Measurements from ENCODE around the gene INHA.

INHA gene

GRCh38 chr2:219553463-219553963 lies 18.6 kb upstream of the INHA start:
- H3K4me2 ChIP-seq (ENCODE audit: low read depth, low read length), result no peak overlapping the region
- TF ChIP-seq EZH2 (optimal IDR thresholded peaks at IDR 0.05; ENCODE audit: low read depth, low read length) (no peak), EZH2phosphoT487 (IDR thresholded peaks at IDR 0.05; ENCODE audit: low read length) (no peak)
- TF ChIP-seq, protein P1, sequence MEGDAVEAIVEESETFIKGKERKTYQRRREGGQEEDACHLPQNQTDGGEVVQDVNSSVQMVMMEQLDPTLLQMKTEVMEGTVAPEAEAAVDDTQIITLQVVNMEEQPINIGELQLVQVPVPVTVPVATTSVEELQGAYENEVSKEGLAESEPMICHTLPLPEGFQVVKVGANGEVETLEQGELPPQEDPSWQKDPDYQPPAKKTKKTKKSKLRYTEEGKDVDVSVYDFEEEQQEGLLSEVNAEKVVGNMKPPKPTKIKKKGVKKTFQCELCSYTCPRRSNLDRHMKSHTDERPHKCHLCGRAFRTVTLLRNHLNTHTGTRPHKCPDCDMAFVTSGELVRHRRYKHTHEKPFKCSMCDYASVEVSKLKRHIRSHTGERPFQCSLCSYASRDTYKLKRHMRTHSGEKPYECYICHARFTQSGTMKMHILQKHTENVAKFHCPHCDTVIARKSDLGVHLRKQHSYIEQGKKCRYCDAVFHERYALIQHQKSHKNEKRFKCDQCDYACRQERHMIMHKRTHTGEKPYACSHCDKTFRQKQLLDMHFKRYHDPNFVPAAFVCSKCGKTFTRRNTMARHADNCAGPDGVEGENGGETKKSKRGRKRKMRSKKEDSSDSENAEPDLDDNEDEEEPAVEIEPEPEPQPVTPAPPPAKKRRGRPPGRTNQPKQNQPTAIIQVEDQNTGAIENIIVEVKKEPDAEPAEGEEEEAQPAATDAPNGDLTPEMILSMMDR (IDR thresholded peaks at IDR 0.05; ENCODE audit: low read length), result no peak

GRCh38 chr2:219554350-219554749 lies 17.8 kb upstream of the INHA start:
- no peak overlapping the region for H3K4me2 ChIP-seq (ENCODE audit: low read depth, low read length)
- no peaks in the 10 kb centered on the region for H3K4me1 ChIP-seq (ENCODE audit: low read length)
- no peaks in the 10 kb centered on the region for H3K9me2 ChIP-seq (replicated peaks; ENCODE audit: insufficient read depth, low read length)
- H3K36me3 ChIP-seq (replicated peaks; ENCODE audit: insufficient read depth, low read length), result no peaks in the 10 kb centered on the region
- H3K27me3 ChIP-seq (replicated peaks; ENCODE audit: insufficient read depth, low read length), result peaks cover 59% of the 10 kb centered on the region
- no peak overlapping the region for H3K9ac ChIP-seq (ENCODE audit: low read length)
- no peaks in the 10 kb centered on the region for H3K79me2 ChIP-seq (ENCODE audit: low read length)
- H2AFZ ChIP-seq (ENCODE audit: low read length), result no peak overlapping the region
- no peaks in the 10 kb centered on the region for H4K20me1 ChIP-seq (ENCODE audit: insufficient read depth, low read length)
- no peak overlapping the region for H3K27ac ChIP-seq (ENCODE audit: low read length)
- H3F3A ChIP-seq (ENCODE audit: insufficient read depth, low read length), result no peaks in the 10 kb centered on the region
- no peak for DNase-seq
- H3K9me3 ChIP-seq (replicated peaks; ENCODE audit: insufficient read depth, low read length), result no peaks in the 10 kb centered on the region
- no peak overlapping the region for H3K4me3 ChIP-seq (ENCODE audit: low read length)
- TF ChIP-seq, protein P1 (IDR thresholded peaks at IDR 0.05; ENCODE audit: low read length), result no peak
- TF ChIP-seq EZH2 (optimal IDR thresholded peaks at IDR 0.05; ENCODE audit: low read depth, low read length) (no peak), EZH2phosphoT487 (IDR thresholded peaks at IDR 0.05; ENCODE audit: low read length) (no peak)

More at GRCh38 chr2:219553463-219553963, 18.6 kb upstream of the INHA start:
- DNase-seq, result no peak
- Histone ChIP-seq H2AFZ (ENCODE audit: low read length) (no peak overlapping the region), H3K9ac (ENCODE audit: low read length) (no peak overlapping the region), H3K27ac (ENCODE audit: low read length) (no peak overlapping the region), H3K9me2 (replicated peaks; ENCODE audit: insufficient read depth, low read length) (no peaks in the 10 kb centered on the region), H3K79me2 (ENCODE audit: low read length) (no peaks in the 10 kb centered on the region), H3K9me3 (replicated peaks; ENCODE audit: insufficient read depth, low read length) (no peaks in the 10 kb centered on the region), H4K20me1 (ENCODE audit: insufficient read depth, low read length) (no peaks in the 10 kb centered on the region), H3F3A (ENCODE audit: insufficient read depth, low read length) (no peaks in the 10 kb centered on the region), H3K36me3 (replicated peaks; ENCODE audit: insufficient read depth, low read length) (no peaks in the 10 kb centered on the region), H3K4me3 (ENCODE audit: low read length) (no peak overlapping the region), H3K4me1 (ENCODE audit: low read length) (no peaks in the 10 kb centered on the region), H3K27me3 (replicated peaks; ENCODE audit: insufficient read depth, low read length) (peaks cover 51% of the 10 kb centered on the region)

- Histone ChIP-seq H3K36me3 (replicated peaks; ENCODE audit: insufficient read depth, low read length) (no peaks in the 10 kb centered on the region), H3K9me2 (replicated peaks; ENCODE audit: insufficient read depth, low read length) (no peaks in the 10 kb centered on the region), H4K20me1 (ENCODE audit: insufficient read depth, low read length) (no peaks in the 10 kb centered on the region)
Measured at GRCh38 chr2:219555956-219556355, 16.2 kb upstream of the INHA start.

More at GRCh38 chr2:219555956-219556355, 16.2 kb upstream of the INHA start:
- Histone ChIP-seq H3F3A (ENCODE audit: insufficient read depth, low read length) (no peaks in the 10 kb centered on the region), H2AFZ (ENCODE audit: low read length) (no peak overlapping the region), H3K4me3 (ENCODE audit: low read length) (no peak overlapping the region), H3K4me2 (ENCODE audit: low read depth, low read length) (no peak overlapping the region), H3K9ac (ENCODE audit: low read length) (no peak overlapping the region), H3K27ac (ENCODE audit: low read length) (no peak overlapping the region), H3K9me3 (replicated peaks; ENCODE audit: insufficient read depth, low read length) (no peaks in the 10 kb centered on the region), H3K4me1 (ENCODE audit: low read length) (no peaks in the 10 kb centered on the region), H3K79me2 (ENCODE audit: low read length) (no peaks in the 10 kb centered on the region), H3K27me3 (replicated peaks; ENCODE audit: insufficient read depth, low read length) (peaks cover 72% of the 10 kb centered on the region)
- TF ChIP-seq, protein P1 (IDR thresholded peaks at IDR 0.05; ENCODE audit: low read length), result no peak
- TF ChIP-seq EZH2phosphoT487 (IDR thresholded peaks at IDR 0.05; ENCODE audit: low read length) (no peak), EZH2 (optimal IDR thresholded peaks at IDR 0.05; ENCODE audit: low read depth, low read length) (no peak)
- DNase-seq, result no peak
